HG02981 (cell line): ENCODE measurements around the gene COL15A1.

Experiments used
- ATAC-seq: cut with Tn5 transposase; IDR thresholded peaks from one replicate; pipeline ENCODE4 v1.9.1; 2021; ENCODE audit warnings: mild to moderate bottlenecking, moderate library complexity; ENCODE audit not compliant: unreplicated experiment

The COL15A1 gene

GRCh38 chr9:98944057-98944733 lies 488 bp downstream of the COL15A1 start:
- no peak for ATAC-seq

GRCh38 chr9:98944734-98945074 lies 997 bp downstream of the COL15A1 start:
- ATAC-seq, result no peak

- no peak for ATAC-seq
Observed at GRCh38 chr9:98949565-98949964, 5.9 kb downstream of the COL15A1 start.

GRCh38 chr9:98950262-98950661 lies 6.6 kb downstream of the COL15A1 start:
- ATAC-seq, result no peak

- no peak for ATAC-seq
Observed at GRCh38 chr9:98951967-98952366, 8.3 kb downstream of the COL15A1 start.

GRCh38 chr9:98953581-98954243 lies 10.0 kb downstream of the COL15A1 start:
- no peak for ATAC-seq

GRCh38 chr9:98954244-98954610 lies 10.5 kb downstream of the COL15A1 start:
- no peak for ATAC-seq

- ATAC-seq, result no peak
Observed at GRCh38 chr9:98955259-98955658, 11.6 kb downstream of the COL15A1 start.

- no peak for ATAC-seq
Observed at GRCh38 chr9:98957826-98958225, 14.1 kb downstream of the COL15A1 start.

- ATAC-seq, result no peak
Observed at GRCh38 chr9:98958271-98958984, 14.7 kb downstream of the COL15A1 start.

- no peak for ATAC-seq
Observed at GRCh38 chr9:98960409-98960808, 16.7 kb downstream of the COL15A1 start.

- ATAC-seq, result no peak
Observed at GRCh38 chr9:98961513-98962180, 17.9 kb downstream of the COL15A1 start.

GRCh38 chr9:98962181-98962560 lies 18.5 kb downstream of the COL15A1 start:
- ATAC-seq, result no peak

GRCh38 chr9:98962861-98963260 lies 19.2 kb downstream of the COL15A1 start:
- ATAC-seq, result no peak

GRCh38 chr9:98964201-98964600 lies 20.5 kb downstream of the COL15A1 start:
- no peak for ATAC-seq

GRCh38 chr9:98964911-98965336 lies 21.2 kb downstream of the COL15A1 start:
- ATAC-seq, result no peak

GRCh38 chr9:98966676-98967075 lies 23.0 kb downstream of the COL15A1 start:
- no peak for ATAC-seq

- ATAC-seq, result no peak
Observed at GRCh38 chr9:98967257-98967656, 23.6 kb downstream of the COL15A1 start.

GRCh38 chr9:98967680-98968079 lies 24.0 kb downstream of the COL15A1 start:
- no peak for ATAC-seq

GRCh38 chr9:98968601-98969337 lies 25.1 kb downstream of the COL15A1 start:
- no peak for ATAC-seq

- ATAC-seq, result no peak
Observed at GRCh38 chr9:98970532-98971041, 26.9 kb downstream of the COL15A1 start.
